Measurements from ENCODE around the gene LIMS1. TPM values are rescaled to one million over a fixed set of nuclear protein-coding genes. Genes with fewer than 3 reads are reported as not detected.
"Not testable (repeated sequence)": the region's sequence is repeated elsewhere in the genome, so short reads cannot be mapped to it uniquely, and the experiment has no call there.

LIMS1 gene
- total and polyA plus RNA-seq, 3 donors from 2014 or later, result 44.8 to 110 (median 94.1) TPM

DNA sequence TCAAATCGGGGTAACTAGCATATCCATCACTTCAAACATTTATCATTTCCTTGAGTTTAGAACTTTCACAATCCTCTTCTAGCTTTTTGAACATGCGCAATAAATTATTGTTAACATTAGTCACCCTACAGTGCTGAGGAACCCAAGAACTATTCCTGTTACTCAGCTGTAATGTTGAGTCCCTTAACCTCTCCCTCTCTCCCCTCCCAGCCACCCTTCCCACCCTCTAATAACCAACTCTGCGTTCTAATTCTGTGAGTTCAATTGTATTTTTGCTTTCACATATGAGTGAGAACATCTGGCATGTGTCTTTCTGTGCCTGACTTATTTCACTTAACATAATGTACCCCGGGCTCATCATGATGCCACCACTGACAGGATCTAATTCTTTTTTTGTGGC is 106.5 kb downstream of the LIMS1 start:
- H3K36me3 ChIP-seq (ENCODE audit: low read depth, missing control alignments), result no peaks in the 10 kb centered on the region
- TF ChIP-seq, protein P1, sequence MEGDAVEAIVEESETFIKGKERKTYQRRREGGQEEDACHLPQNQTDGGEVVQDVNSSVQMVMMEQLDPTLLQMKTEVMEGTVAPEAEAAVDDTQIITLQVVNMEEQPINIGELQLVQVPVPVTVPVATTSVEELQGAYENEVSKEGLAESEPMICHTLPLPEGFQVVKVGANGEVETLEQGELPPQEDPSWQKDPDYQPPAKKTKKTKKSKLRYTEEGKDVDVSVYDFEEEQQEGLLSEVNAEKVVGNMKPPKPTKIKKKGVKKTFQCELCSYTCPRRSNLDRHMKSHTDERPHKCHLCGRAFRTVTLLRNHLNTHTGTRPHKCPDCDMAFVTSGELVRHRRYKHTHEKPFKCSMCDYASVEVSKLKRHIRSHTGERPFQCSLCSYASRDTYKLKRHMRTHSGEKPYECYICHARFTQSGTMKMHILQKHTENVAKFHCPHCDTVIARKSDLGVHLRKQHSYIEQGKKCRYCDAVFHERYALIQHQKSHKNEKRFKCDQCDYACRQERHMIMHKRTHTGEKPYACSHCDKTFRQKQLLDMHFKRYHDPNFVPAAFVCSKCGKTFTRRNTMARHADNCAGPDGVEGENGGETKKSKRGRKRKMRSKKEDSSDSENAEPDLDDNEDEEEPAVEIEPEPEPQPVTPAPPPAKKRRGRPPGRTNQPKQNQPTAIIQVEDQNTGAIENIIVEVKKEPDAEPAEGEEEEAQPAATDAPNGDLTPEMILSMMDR (IDR thresholded peaks at IDR 0.05), result no peak
- TF ChIP-seq POLR2A (IDR thresholded peaks at IDR 0.05), result no peak
- DNase-seq, result no peak
- intact Hi-C loops (cut with DNase I; ENCODE audit: low total_unique reads), result no loop called here
- no peaks in the 10 kb centered on the region for H3K27me3 ChIP-seq
- peaks cover 24% of the 10 kb centered on the region for H3K4me1 ChIP-seq
- H3K27ac ChIP-seq, result no peak overlapping the region
- no peaks in the 10 kb centered on the region for H3K9me3 ChIP-seq
- WGBS, 2 donors, result 80 to 88% methylated on average over 4 of the region's 4 CpGs
- H3K4me3 ChIP-seq, result no peak overlapping the region

DNA sequence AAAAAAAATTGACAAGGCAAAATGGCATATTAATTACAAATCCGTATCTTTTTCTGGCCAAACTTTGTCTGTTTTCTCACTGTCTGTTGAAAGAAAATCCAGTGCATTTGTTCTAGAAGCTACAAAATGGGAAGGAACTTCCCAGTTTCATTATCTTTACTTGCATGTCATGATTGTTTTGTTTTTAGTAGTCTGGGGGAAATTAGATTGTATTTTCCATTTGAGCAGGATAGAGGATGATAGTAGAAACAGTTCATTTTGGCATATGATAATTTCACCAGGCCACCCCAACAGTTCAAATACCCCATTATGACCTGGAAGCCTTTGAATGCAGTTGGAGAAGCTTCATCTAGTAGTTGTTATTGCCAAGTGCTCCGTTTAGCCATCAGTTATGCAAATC is 107.5 kb downstream of the LIMS1 start:
- DNase-seq, result no peak
- no peaks in the 10 kb centered on the region for H3K9me3 ChIP-seq
- intact Hi-C loops (cut with DNase I; ENCODE audit: low total_unique reads), result no loop called here
- H3K4me3 ChIP-seq, result no peak overlapping the region
- TF ChIP-seq POLR2A (IDR thresholded peaks at IDR 0.05), result no peak
- TF ChIP-seq, protein P1 (IDR thresholded peaks at IDR 0.05), result no peak
- no peaks in the 10 kb centered on the region for H3K27me3 ChIP-seq
- peaks cover 16% of the 10 kb centered on the region for H3K4me1 ChIP-seq
- H3K27ac ChIP-seq, result no peak overlapping the region
- WGBS, 2 donors, result 56 to 61% methylated on average over 2 of the region's 2 CpGs
- H3K36me3 ChIP-seq (ENCODE audit: low read depth, missing control alignments), result no peaks in the 10 kb centered on the region

DNA sequence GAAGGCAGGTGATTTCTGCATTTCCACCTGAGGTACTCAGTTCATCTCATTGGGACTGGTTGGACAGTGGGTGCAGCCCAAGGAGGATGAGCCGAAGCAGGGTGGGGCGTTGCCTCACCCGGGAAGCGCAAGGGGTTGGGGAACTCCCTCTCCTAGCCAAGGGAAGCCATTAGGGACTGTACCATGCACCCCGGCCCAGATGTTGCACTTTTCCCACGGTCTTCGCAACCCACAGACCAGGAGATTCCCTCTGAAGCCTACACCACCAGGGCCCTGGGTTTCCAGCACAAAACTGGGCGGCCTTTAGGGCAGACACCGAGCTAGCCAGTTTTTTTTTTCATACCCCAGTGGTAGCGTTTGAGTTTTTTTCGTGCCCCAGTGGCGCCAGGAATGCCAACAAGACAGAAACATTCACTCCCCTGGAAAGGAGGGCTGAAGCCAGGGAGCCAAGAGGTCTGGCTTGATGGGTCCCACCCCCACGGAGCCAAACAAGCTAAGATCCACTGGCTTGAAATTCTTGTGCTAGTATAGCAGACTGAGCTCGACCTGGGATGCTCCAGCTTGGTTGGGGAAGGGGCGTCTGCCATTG is 109.1 kb downstream of the LIMS1 start:
- TF ChIP-seq, protein P1 (IDR thresholded peaks at IDR 0.05), result no peak
- no peaks in the 10 kb centered on the region for H3K27me3 ChIP-seq
- WGBS, 2 donors, result 84 to 91% methylated on average over 15 of the region's 15 CpGs
- no peak for DNase-seq
- no peak overlapping the region for H3K27ac ChIP-seq
- no peaks in the 10 kb centered on the region for H3K9me3 ChIP-seq
- no peaks in the 10 kb centered on the region for H3K36me3 ChIP-seq (ENCODE audit: low read depth, missing control alignments)
- peaks cover 5% of the 10 kb centered on the region for H3K4me1 ChIP-seq
- intact Hi-C loops (cut with DNase I; ENCODE audit: low total_unique reads), result no loop called here
- no peak overlapping the region for H3K4me3 ChIP-seq

DNA sequence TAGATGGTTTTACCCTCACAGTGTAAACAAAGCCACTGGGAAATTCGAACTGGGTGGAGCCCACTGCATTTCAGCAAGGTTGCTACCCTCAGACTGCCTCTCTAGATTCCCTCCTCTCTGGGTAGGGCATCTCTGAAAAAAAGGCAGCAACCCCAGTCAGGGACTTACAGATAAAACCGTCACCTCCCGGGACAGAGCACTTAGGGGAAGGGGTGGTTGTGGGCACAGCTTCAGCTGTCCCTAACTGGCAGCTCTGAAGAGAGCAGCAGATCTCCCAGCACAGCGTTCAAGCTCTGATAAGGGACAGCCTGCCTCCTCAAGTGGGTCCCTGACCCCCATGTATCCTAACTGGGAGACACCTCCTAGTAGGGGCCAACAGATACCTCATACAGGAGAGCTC is 109.6 kb downstream of the LIMS1 start:
- intact Hi-C loops (cut with DNase I; ENCODE audit: low total_unique reads); H3K4me3 ChIP-seq; H3K4me1 ChIP-seq; H3K9me3 ChIP-seq; DNase-seq; H3K36me3 ChIP-seq (ENCODE audit: low read depth, missing control alignments); H3K27me3 ChIP-seq; H3K27ac ChIP-seq: not testable (repeated sequence)
- WGBS, 2 donors, result 88 to 97% methylated on average over 4 of the region's 4 CpGs

DNA sequence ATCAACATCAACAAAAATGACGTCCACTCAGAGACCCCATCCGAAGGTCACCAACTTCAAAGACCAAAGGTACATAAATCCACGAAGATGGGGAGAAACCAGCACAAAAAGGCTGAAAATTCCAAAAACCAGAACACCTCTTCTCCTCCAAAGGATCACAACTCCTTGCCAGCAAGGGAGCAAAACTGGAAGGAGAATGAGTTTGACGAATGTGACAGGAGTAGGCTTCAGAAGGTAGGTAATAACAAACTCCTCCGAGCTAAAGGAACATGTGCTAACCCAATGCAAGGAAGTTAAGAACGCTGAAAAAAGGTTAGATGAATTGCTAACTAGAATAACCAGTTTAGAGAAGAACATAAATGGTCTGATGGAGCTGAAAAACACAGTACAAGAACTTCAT is 110.2 kb downstream of the LIMS1 start:
- H3K4me1 ChIP-seq; H3K4me3 ChIP-seq; DNase-seq; intact Hi-C loops (cut with DNase I; ENCODE audit: low total_unique reads); H3K27me3 ChIP-seq; H3K36me3 ChIP-seq (ENCODE audit: low read depth, missing control alignments); H3K9me3 ChIP-seq; H3K27ac ChIP-seq: not testable (repeated sequence)
- WGBS, 2 donors, result 97 to 98% methylated on average over 6 of the region's 6 CpGs

DNA sequence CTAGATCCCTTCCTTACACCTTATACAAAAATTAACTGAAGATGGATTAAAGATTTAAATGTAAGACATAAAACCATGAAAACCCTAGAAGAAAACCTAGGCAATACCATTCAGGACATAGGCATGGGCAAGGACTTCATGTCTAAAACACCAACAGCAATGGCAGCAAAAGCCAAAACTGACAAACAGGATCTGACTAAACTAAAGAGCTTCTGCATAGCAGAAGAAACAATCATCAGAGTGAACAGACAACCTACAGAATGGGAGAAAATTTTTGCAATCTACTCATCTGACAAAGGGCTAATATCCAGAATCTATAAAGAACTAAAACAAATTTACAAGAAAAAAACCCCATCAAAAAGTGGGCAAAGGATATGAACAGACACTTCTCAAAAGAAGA is 114.5 kb downstream of the LIMS1 start:
- H3K9me3 ChIP-seq; intact Hi-C loops (cut with DNase I; ENCODE audit: low total_unique reads); H3K27ac ChIP-seq; H3K27me3 ChIP-seq; H3K4me1 ChIP-seq; H3K36me3 ChIP-seq (ENCODE audit: low read depth, missing control alignments); DNase-seq; H3K4me3 ChIP-seq: not testable (repeated sequence)

DNA sequence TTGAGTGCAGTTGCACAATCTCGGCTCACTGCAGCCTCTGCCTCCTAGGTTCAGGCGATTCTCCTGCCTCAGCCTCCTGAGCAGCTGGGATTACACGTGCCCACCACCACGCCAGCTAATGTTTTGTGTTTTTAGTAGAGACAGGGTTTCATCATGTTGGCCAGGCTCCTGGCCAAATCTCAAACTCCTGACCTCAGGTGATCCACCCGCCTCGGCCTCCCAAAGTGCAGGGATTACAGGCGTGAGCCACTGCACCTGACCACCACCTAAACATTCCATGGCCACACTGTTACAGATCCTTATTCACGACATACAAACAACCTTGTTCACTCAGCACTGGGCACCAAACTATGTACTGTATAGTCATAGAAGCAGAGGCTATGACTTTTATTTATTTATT is 116.2 kb downstream of the LIMS1 start:
- WGBS, 2 donors, result 92 to 94% methylated on average over 8 of the region's 8 CpGs
- H3K27ac ChIP-seq; intact Hi-C loops (cut with DNase I; ENCODE audit: low total_unique reads); DNase-seq; H3K4me3 ChIP-seq; H3K27me3 ChIP-seq; H3K36me3 ChIP-seq (ENCODE audit: low read depth, missing control alignments); H3K4me1 ChIP-seq; H3K9me3 ChIP-seq: not testable (repeated sequence)

DNA sequence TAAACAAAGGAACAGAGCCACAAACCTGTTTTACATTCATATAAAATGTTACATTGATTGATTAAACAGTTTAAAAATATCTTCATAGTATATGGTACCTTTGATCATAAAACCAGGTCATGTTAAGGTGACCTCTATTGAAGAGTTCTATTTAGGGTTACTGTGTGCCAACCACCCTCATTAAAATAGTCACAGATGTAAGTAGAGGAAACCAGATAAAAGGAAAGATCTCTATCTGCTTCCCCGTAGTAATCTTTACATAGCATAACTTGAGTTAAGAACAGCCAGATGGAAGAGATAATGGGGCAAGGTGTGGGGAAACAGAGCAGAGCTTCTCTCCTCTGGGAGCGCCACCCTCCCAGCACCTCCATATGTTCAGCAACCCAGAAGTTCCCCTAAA is 117.2 kb downstream of the LIMS1 start:
- WGBS, 2 donors, result 14% methylated on average over 1 of the region's 2 CpGs; no CpG with 5 or more reads in 1 of the 2 donors
- H3K4me3 ChIP-seq; H3K27ac ChIP-seq; intact Hi-C loops (cut with DNase I; ENCODE audit: low total_unique reads); H3K9me3 ChIP-seq; H3K36me3 ChIP-seq (ENCODE audit: low read depth, missing control alignments); H3K4me1 ChIP-seq; DNase-seq; H3K27me3 ChIP-seq: not testable (repeated sequence)

DNA sequence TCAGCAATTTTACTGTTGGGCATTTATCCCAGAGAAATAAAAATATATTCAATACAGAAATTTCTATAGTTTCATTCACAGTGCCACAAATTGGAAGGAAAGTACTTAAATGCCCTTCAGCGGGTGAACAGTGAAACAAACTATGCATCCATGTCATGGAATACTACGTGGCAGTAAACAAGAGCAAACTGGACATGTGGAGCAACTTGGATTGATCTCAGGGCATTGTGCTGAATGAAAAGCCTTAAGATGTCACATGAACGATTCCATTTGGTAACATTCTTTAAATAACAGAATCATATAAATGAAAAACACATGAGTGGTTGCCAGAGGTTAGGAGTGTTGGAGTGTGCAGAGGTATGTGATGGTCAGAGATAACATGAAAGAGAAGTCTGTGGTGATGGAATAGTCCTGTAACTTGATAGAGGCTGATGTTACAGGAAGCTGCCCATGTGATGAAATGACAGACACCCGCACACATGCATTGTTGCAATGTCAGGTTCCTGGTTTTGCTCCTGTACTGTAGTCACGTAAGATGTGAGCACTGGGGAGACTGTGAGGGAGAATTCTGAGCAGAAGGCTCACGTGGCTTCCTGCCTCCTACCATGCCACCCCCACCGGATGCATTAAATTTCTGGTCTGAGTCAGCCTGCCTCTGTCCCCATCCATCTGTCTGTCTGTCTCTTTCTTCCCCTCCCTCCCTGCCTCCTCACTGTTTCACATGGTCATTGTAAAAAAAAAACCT is 118.1 kb downstream of the LIMS1 start:
- H3K9me3 ChIP-seq; H3K27me3 ChIP-seq; H3K36me3 ChIP-seq (ENCODE audit: low read depth, missing control alignments); H3K27ac ChIP-seq; H3K4me1 ChIP-seq; intact Hi-C loops (cut with DNase I; ENCODE audit: low total_unique reads); H3K4me3 ChIP-seq; DNase-seq: not testable (repeated sequence)
- WGBS, 2 donors, result 63 to 73% methylated on average over 7 of the region's 7 CpGs
